Hepatocyte (in vitro differentiated cells): Measurements from ENCODE around the gene PPP6C.

Source experiments
- EZH2 ChIP-seq: fragments of 200-600 bp; sonication (generic); IDR thresholded peaks from 2 replicates; pipeline ENCODE4 v1.6.1; 2016; ENCODE audit warnings: antibody characterized with exemption, mild to moderate bottlenecking, borderline replicate concordance
- TF ChIP-seq, protein P1 (sequence below): fragments of 200-600 bp; sonication (generic); IDR thresholded peaks from 2 replicates; pipeline ENCODE4 v1.5.1; 2016; ENCODE audit warnings: antibody characterized with exemption, mild to moderate bottlenecking; ENCODE audit not compliant: poor library complexity

DNA sequence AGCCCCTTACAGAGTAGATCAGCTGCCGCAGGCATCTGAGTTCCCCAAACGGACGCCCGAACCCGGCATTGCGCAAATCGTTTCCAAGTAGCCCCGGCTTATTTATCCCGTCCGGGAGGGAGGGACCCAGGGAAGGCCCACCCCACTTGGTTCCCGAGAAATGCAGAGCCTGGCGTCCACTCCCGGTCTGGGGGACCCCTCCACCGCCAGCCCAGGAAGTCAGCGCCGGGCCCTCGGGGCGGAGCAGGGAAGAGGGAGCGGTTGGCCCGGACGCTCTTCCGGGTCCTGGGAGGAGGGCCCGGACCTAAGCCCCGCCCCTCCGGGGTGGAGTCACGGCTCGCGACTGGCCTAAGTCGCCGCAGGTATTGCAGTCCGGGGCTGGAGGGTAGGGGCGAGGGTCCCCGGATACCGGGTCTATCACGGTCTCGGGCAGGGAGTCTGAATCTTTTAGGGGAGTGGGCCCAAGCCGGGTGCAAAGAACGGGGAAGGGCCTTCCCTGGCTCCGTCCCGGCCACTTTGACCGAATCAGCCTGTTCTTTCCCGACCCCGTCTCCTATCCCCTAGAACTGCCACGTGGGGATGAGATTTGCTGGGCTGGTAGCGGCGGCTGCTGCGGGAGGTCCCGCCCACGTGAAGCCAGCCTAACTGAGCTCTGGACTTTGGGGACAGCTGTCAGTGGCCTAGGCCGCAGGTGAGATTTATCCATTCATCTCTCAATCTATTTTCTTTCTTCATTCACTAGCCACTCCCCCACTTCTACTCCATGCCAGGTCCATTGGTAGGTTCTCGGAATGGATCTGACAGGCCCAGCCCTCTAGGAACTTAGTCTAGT, 10.8 kb upstream of the PPP6C start, which contains the start of gene RABEPK:
- TF ChIP-seq, protein P1, sequence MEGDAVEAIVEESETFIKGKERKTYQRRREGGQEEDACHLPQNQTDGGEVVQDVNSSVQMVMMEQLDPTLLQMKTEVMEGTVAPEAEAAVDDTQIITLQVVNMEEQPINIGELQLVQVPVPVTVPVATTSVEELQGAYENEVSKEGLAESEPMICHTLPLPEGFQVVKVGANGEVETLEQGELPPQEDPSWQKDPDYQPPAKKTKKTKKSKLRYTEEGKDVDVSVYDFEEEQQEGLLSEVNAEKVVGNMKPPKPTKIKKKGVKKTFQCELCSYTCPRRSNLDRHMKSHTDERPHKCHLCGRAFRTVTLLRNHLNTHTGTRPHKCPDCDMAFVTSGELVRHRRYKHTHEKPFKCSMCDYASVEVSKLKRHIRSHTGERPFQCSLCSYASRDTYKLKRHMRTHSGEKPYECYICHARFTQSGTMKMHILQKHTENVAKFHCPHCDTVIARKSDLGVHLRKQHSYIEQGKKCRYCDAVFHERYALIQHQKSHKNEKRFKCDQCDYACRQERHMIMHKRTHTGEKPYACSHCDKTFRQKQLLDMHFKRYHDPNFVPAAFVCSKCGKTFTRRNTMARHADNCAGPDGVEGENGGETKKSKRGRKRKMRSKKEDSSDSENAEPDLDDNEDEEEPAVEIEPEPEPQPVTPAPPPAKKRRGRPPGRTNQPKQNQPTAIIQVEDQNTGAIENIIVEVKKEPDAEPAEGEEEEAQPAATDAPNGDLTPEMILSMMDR, result no peak
- TF ChIP-seq EZH2, result no peak
